ENCODE measurements around the gene PHACTR2.

DNA sequence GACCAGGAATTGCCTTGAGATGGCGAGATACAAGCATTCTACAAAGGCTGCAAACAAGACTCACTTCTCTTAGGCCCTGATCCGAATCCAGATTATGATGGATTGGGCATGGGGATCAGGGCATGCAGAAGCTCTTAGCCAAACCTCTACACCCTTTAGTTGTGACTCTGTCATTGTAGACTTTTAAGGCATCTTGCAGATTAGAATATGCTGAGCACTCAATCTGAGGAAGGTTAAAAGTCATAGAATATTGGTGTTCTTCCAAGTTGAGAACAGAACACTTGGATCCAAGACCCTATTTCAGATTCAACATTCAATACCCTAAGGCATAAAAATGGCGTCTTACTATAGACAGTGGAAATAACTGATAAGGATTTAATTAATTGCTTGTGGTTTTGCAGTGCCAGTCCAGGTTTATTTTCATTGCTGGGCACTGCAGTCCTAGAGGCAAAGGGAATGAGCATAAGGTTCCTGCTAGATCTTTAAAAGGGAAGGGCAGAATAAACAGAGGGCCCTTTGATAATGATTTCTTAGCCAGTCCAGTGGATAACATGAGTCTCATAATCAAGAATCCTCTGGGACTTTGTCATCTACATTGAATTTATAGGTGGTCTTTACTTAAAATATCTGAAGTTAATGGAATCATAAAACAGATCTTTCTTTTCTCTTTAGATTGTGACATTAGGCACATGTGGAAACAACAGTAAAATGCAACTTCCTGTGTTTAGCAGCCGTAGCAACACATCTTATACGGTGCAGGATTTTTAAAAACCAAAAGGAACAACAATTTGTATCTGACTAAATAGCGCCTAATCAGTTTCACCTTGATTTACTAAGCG is 17.6 kb downstream of the PHACTR2 start:
- TF ChIP-seq, protein P1, sequence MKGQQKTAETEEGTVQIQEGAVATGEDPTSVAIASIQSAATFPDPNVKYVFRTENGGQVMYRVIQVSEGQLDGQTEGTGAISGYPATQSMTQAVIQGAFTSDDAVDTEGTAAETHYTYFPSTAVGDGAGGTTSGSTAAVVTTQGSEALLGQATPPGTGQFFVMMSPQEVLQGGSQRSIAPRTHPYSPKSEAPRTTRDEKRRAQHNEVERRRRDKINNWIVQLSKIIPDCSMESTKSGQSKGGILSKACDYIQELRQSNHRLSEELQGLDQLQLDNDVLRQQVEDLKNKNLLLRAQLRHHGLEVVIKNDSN (IDR thresholded peaks at IDR 0.05), result no peak
- TF ChIP-seq RAD21 (IDR thresholded peaks at IDR 0.05; ENCODE audit: low read depth), result no peak
- TF ChIP-seq MAX (IDR thresholded peaks at IDR 0.05), result no peak
- no peak for TF ChIP-seq EP300 (IDR thresholded peaks at IDR 0.05; ENCODE audit: borderline replicate concordance)
- no peak for TF ChIP-seq TEAD4 (IDR thresholded peaks at IDR 0.05)
- no peak for TF ChIP-seq FOXM1 (IDR thresholded peaks at IDR 0.05; ENCODE audit: borderline replicate concordance, low read depth)
- TF ChIP-seq CREB1 (IDR thresholded peaks at IDR 0.05; ENCODE audit: low read depth), result no peak
- no peak for TF ChIP-seq REST (IDR thresholded peaks at IDR 0.05; ENCODE audit: low read depth)
- TF ChIP-seq CEBPB (IDR thresholded peaks at IDR 0.05), result no peak

Data from Ishikawa (cell line).